CD4-positive, alpha-beta T cell treated with Interleukin-4 for 4 hours (primary cell): ENCODE data around the gene CD4.
A peak's percentile ranks its signal among the peaks of the same experiment; 100 is the strongest.

Experiments
- DNase-seq: peaks from one replicate; pipeline ENCODE4 v3.0.0-alpha.2; 2020

CD4 gene

GRCh38 chr12:6817098-6817497 lies 27.8 kb downstream of the CD4 start:
- DNase-seq: no peak

- no peak for DNase-seq
Observed at GRCh38 chr12:6817662-6818157, 28.4 kb downstream of the CD4 start.

- DNase-seq: no peak
Observed at GRCh38 chr12:6818222-6818621, 28.9 kb downstream of the CD4 start.

GRCh38 chr12:6818645-6819044 lies 29.3 kb downstream of the CD4 start:
- DNase-seq: no peak

GRCh38 chr12:6819106-6820030 lies 30.0 kb downstream of the CD4 start:
- DNase-seq: no peak

- DNase-seq: no peak
Observed at GRCh38 chr12:6820166-6820565, 30.8 kb downstream of the CD4 start.

- no peak for DNase-seq
Observed at GRCh38 chr12:6821591-6822425, 32.5 kb downstream of the CD4 start, which contains the start of gene GPR162. TSS of gene GPR162 (plus strand) at chr12:6821821. CDS start at chr12:6823899, 2,078 bp downstream.

GRCh38 chr12:6822426-6823135 lies 33.3 kb downstream of the CD4 start:
- no peak for DNase-seq

- no peak for DNase-seq
Observed at GRCh38 chr12:6823182-6824084, 34.1 kb downstream of the CD4 start.

GRCh38 chr12:6824085-6824775 lies 34.9 kb downstream of the CD4 start:
- DNase-seq: no peak

- DNase-seq: no peak
Observed at GRCh38 chr12:6824901-6825381, 35.6 kb downstream of the CD4 start.

- peak; percentile 73 for DNase-seq
Observed at GRCh38 chr12:6825398-6826124, 36.2 kb downstream of the CD4 start.

GRCh38 chr12:6826125-6826733 lies 36.9 kb downstream of the CD4 start:
- DNase-seq: no peak

- no peak for DNase-seq
Observed at GRCh38 chr12:6826734-6827436, 37.6 kb downstream of the CD4 start.

GRCh38 chr12:6827437-6827911 lies 38.1 kb downstream of the CD4 start:
- peak; percentile 26 for DNase-seq

- no peak for DNase-seq
Observed at GRCh38 chr12:6827982-6828780, 38.9 kb downstream of the CD4 start, which contains the start of gene P3H3. TSS of gene P3H3 (plus strand) at chr12:6828407. CDS start at chr12:6828441, 34 bp downstream.

GRCh38 chr12:6828781-6829535 lies 39.6 kb downstream of the CD4 start:
- peak; percentile 8 for DNase-seq
